ENCODE data around the gene LANCL2.
A peak's percentile ranks its signal among the peaks of the same experiment; 100 is the strongest.
"Not testable (repeated sequence)": the region's sequence is repeated elsewhere in the genome, so short reads cannot be mapped to it uniquely, and the experiment has no call there.

The LANCL2 gene

GRCh38 chr7:55469721-55470120 is 104.6 kb downstream of the LANCL2 start:
- no peak for DNase-seq (ENCODE audit: low read depth, low spot score)

GRCh38 chr7:55470261-55470660 is 105.1 kb downstream of the LANCL2 start:
- DNase-seq (ENCODE audit: low read depth, low spot score), result no peak

DNA sequence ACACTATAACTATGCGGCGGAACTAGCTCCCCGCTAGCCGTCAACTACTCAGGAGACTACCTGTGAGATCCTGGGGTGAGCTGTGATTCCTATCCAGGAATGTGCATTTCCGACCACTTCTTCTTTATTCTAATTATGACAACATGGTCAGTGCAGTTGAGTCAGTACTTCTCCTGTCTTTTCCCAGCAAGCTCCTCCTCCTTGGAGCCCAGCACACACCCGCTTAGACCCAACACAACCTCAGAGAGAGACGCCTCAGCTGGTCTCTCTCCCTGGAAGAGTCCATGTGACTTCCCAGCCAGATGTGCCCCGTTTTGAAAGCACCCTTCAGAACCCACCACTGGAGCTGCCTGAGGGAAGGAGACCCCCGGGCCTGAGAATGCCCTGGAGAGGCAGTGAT is 106.5 kb downstream of the LANCL2 start:
- not testable (repeated sequence) for DNase-seq (ENCODE audit: low read depth, low spot score)

- not testable (repeated sequence) for DNase-seq (ENCODE audit: low read depth, low spot score)
Measured at GRCh38 chr7:55472406-55472805, 107.3 kb downstream of the LANCL2 start.

- no peak for DNase-seq (ENCODE audit: low read depth, low spot score)
Measured at GRCh38 chr7:55472928-55473725, 108.0 kb downstream of the LANCL2 start.

- no peak for DNase-seq (ENCODE audit: low read depth, low spot score)
Measured at GRCh38 chr7:55473932-55474331, 108.8 kb downstream of the LANCL2 start.

GRCh38 chr7:55474944-55475854 is 110.1 kb downstream of the LANCL2 start:
- no peak for DNase-seq (ENCODE audit: low read depth, low spot score)

- peak; percentile 92 for DNase-seq (ENCODE audit: low read depth, low spot score)
Measured at GRCh38 chr7:55475855-55476803, 111.0 kb downstream of the LANCL2 start.

GRCh38 chr7:55476852-55477780 is 112.0 kb downstream of the LANCL2 start:
- peak; percentile 45 for DNase-seq (ENCODE audit: low read depth, low spot score)

DNA sequence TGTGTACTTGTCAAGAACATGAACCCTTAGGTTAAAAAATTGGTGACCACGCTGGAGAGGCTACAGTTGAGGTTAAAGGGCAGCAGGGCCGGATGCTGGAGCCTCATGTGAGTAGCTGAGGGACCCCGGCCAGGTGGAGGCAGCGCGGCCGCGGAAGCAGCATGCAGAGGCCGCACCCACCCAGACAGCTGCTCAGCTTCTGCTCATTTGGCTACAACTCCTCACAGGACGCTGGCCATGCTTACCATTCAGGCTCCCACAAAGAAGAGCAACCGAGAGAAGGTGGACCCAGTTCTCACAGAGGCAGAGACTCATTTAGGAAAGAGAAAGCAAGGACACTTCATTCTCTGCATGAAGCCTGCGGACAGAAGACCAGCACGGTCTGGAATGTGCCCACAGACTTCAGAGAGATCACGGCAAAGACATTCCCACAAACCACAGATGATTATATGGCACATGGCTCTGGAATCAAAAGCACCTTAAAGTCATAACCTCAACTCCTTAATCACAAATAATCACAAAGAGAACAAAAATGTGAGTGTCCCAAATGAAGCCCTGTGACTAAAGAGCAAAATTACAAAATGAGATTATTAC is 112.7 kb downstream of the LANCL2 start:
- peak; percentile 92 for DNase-seq (ENCODE audit: low read depth, low spot score)

GRCh38 chr7:55478700-55479099 is 113.6 kb downstream of the LANCL2 start:
- DNase-seq (ENCODE audit: low read depth, low spot score), result no peak

DNA sequence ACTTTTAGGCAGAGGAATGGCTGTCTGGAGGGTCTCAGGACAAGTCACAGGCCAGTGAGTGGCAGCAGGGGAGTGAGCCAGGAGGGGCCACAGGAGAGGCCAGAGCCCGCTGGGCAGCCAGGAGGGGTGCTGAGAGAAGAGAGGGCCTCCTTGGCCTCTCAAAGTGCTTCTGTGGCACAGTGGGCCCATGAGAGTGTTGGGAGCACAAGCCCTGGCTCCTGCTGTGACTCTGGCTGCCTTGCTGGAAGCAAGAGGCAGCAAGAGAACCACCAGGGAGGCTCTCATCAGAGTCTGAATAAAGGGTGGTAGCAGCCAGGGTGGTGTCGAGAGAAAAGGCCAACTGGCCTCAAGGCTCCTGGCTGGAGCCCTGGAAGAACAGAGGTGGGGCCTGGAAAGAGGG is 116.0 kb downstream of the LANCL2 start:
- no peak for DNase-seq (ENCODE audit: low read depth, low spot score)

GRCh38 chr7:55483046-55483445 is 117.9 kb downstream of the LANCL2 start:
- DNase-seq (ENCODE audit: low read depth, low spot score), result no peak

All from astrocyte of the hippocampus (primary cell).